Endothelial cell of umbilical vein (primary cell): ENCODE data around the gene LSP1. TPM values are rescaled to one million over a fixed set of nuclear protein-coding genes. Genes with fewer than 3 reads are reported as not detected.

Experiments used
- BruUV-seq: library from RNA; stranded (reverse); fragments of 400-500 nt; replicated peaks from 2 replicates; lab custom pipeline; 2021; lab: Mats Ljungman, UMichigan
- CTCF ChIA-PET: fragments of 300-600, 350-600 bp; sonication (Branson Sonifier 250); formaldehyde crosslinking; loops from one replicate; lab custom pipeline; 2021; ENCODE audit warnings: antibody characterized with exemption, inconsistent platforms; lab: Charles Lee
- POLR2A ChIA-PET: fragments of 300-600, 350-600 bp; sonication (Branson Sonifier 250); formaldehyde crosslinking; loops from one replicate; lab custom pipeline; 2021; ENCODE audit warnings: antibody characterized with exemption, inconsistent platforms; lab: Charles Lee
- DNase-seq: peaks from one replicate; pipeline ENCODE4 v3.0.0-alpha.2; 2011; ENCODE audit warnings: low read depth, low spot score
- FAIRE-seq: peaks from 2 replicates; lab custom pipeline; 2011; peaks lifted over from hg19 to GRCh38; lab: Jason Lieb, UNC
- H2AFZ ChIP-seq: 2 replicates; pipeline ENCODE4 v1.6.0; 2012; ENCODE audit warnings: low read depth, low read length, control low read depth, inconsistent platforms
- H3K27ac ChIP-seq: 2 replicates; pipeline ENCODE4 v1.5.1; 2011; ENCODE audit warnings: low read depth, mild to moderate bottlenecking, control low read depth, low read length, moderate library complexity; ENCODE audit not compliant: insufficient read depth
- H3K27me3 ChIP-seq, 2 experiments: 2 replicates each; pipeline versions ENCODE4 v1.6.0 to v1.6.1; 2011; ENCODE audit warnings: low read length in 2 of 2, mixed read lengths in 1 of 2; ENCODE audit not compliant: control insufficient read depth in 2 of 2, insufficient read depth in 2 of 2
- H3K36me3 ChIP-seq, 2 experiments: 2 replicates in 1 of 2; 3 replicates in 1 of 2; pipeline ENCODE4 v1.5.1; 2011; ENCODE audit warnings: low read length in 2 of 2, mild to moderate bottlenecking in 1 of 2, moderate library complexity in 1 of 2; ENCODE audit not compliant: control insufficient read depth in 2 of 2, insufficient read depth in 2 of 2; ENCODE audit errors: extremely low read depth in 1 of 2
- H3K4me1 ChIP-seq: 3 replicates; pipeline ENCODE4 v1.5.1; 2011; ENCODE audit warnings: mild to moderate bottlenecking, low read length; ENCODE audit not compliant: control insufficient read depth, insufficient read depth; ENCODE audit errors: extremely low read depth
- H3K4me2 ChIP-seq: 2 replicates; pipeline ENCODE4 v1.6.1; 2011; ENCODE audit warnings: low read length, control low read depth, mixed read lengths; ENCODE audit not compliant: insufficient read depth
- H3K4me3 ChIP-seq, 3 experiments: fragments of 200-600 bp in 1 of 3; sonication (generic), shearing (Covaris generic) in 1 of 3; replicated peaks in 1 of 3; 2 replicates each; pipeline ENCODE4 v1.5.1; 2011 to 2016; ENCODE audit warnings: control low read depth in 3 of 3, low read length in 3 of 3, mild to moderate bottlenecking in 2 of 3, inconsistent platforms in 1 of 3, low read depth in 1 of 3, moderate library complexity in 1 of 3; ENCODE audit not compliant: insufficient read depth in 1 of 3
- H3K79me2 ChIP-seq: 2 replicates; pipeline ENCODE4 v1.6.0; 2012; ENCODE audit warnings: low read length, inconsistent platforms; ENCODE audit not compliant: control insufficient read depth, insufficient read depth
- H3K9ac ChIP-seq: replicated peaks from 2 replicates; pipeline ENCODE3; 2011; ENCODE audit warnings: low read length, control low read depth; ENCODE audit not compliant: insufficient read depth; ENCODE audit errors: extremely low read depth
- H3K9me1 ChIP-seq: replicated peaks from 3 replicates; pipeline ENCODE4 v1.6.0; 2011; ENCODE audit warnings: mild to moderate bottlenecking, low read length; ENCODE audit not compliant: control insufficient read depth, insufficient read depth; ENCODE audit errors: extremely low read depth
- H3K9me3 ChIP-seq: replicated peaks from 2 replicates; pipeline ENCODE4 v1.5.1; 2012; ENCODE audit warnings: low read length, inconsistent platforms; ENCODE audit not compliant: control insufficient read depth, insufficient read depth
- H4K20me1 ChIP-seq: replicated peaks from 2 replicates; pipeline ENCODE3; 2011; ENCODE audit warnings: mild to moderate bottlenecking, low read length; ENCODE audit not compliant: control insufficient read depth, insufficient read depth; ENCODE audit errors: extremely low read depth
- EZH2 ChIP-seq: IDR thresholded peaks from 2 replicates; pipeline ENCODE4 v1.6.1; 2012; ENCODE audit warnings: borderline replicate concordance, low read depth, mild to moderate bottlenecking, moderate library complexity, low read length, inconsistent platforms; ENCODE audit not compliant: severe bottlenecking
- GATA2 ChIP-seq: IDR thresholded peaks from 2 replicates; pipeline ENCODE4 v1.7.0; 2011; ENCODE audit warnings: low read depth, mild to moderate bottlenecking, moderate library complexity, mixed read lengths, low read length; ENCODE audit not compliant: insufficient read length, insufficient read depth
- JUN ChIP-seq: IDR thresholded peaks from 2 replicates; pipeline ENCODE4 v1.6.1; 2011; ENCODE audit warnings: borderline replicate concordance, low read depth; ENCODE audit not compliant: insufficient read length, insufficient read depth
- MYC ChIP-seq: IDR thresholded peaks from one replicate; pipeline ENCODE4 v1.6.1; 2011; ENCODE audit warnings: mild to moderate bottlenecking, low read depth, low read length
- POLR2A ChIP-seq: IDR thresholded peaks from 2 replicates; pipeline ENCODE4 v1.6.1; 2012; ENCODE audit warnings: low read depth, mild to moderate bottlenecking, control low read depth, low read length
- POLR2AphosphoS5 ChIP-seq: IDR thresholded peaks from 2 replicates; pipeline ENCODE4 v1.6.1; 2012; ENCODE audit warnings: low read depth, mild to moderate bottlenecking, control low read depth, low read length, moderate library complexity; ENCODE audit not compliant: insufficient read depth
- dilution Hi-C: fragments of 300-500 bp; cut with MboI; formaldehyde crosslinking; loops from one replicate; pipeline ENCODE4 v1.15.0; 2019; ENCODE audit warnings: low sequenced_read_pairs; ENCODE audit not compliant: extremely low pct_ligation_motif_present
- intact Hi-C: fragments of 100-400 bp; cut with micrococcal nuclease; formaldehyde crosslinking; loops from one replicate; pipeline ENCODE4 v1.10.0; 2022
- polyA plus RNA-seq, 4 experiments: library from polyadenylated mRNA; depleted of rRNA in 3 of 4; stranded (reverse) in 3 of 4; unstranded in 1 of 4; fragments of >200 nt; gene quantifications; 2 replicates each; pipeline versions ENCODE4 v1.2.1 to v1.2.3, GENCODE V29; 2011 to 2012; ENCODE audit warnings: missing spikeins in 1 of 4
- total RNA-seq: library from RNA; stranded (reverse); gene quantifications from 2 replicates; pipeline ENCODE4 v1.2.3, GENCODE V29; 2021
- TF ChIP-seq, protein P1 (sequence below), 2 donors: IDR thresholded peaks; 1 replicate in 1 of 2; 2 replicates in 1 of 2; pipeline ENCODE4 v1.5.1; 2011; ENCODE audit warnings: low read length in 2 of 2, mild to moderate bottlenecking in 2 of 2, moderate library complexity in 2 of 2, control low read depth in 1 of 2, inconsistent platforms in 1 of 2, low read depth in 1 of 2; ENCODE audit not compliant: insufficient read depth in 1 of 2; ENCODE audit errors: extremely low read depth in 1 of 2
- TF ChIP-seq, protein P2 (sequence below): IDR thresholded peaks from 2 replicates; pipeline ENCODE4 v1.6.1; 2011; ENCODE audit not compliant: insufficient read depth, insufficient read length

LSP1 gene
- total and polyA plus RNA-seq, 2 donors (not counting 3 experiments of a cell fraction or from before 2014, with no cell fraction given): not detected

DNA sequence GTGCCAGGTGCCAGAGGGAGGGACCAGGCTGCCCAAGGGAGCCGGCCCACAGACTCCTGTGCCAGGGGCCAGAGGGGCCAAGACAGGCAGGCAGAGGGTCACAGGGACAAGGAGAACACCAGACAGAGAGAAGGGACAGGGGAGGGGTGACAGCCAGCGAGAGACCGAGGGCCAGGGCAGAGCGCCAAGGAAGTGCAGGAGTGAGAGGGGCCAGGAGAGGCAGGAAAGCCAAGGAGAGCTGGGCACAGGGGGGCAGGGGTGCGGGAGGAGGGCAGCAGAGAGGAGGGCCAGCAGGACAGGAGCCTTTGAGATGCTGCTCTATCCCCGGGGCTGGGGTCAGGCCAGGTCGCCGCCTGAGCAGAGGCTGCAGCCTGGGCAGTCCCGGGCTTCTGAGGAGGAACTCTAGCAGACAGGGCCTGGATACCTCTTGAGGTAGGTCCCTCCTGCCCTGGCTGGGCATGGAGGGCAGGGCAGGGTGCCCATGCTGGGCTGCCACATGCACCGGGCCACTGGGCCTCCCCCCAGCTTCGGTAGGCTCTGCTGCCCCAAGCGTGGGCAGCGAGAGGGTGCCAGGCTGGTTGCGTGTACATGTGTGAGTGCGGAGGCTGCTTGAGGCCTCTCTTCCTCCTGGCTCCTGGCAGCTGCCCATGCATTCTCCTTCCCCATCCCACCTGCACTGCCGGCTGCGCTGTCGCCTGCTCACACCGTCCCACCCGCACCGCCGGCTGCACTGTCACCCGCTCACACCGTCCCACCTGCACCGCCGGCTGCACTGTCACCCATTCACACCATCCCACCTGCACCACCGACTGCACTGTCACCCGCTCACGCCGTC lies 12.2 kb downstream of the LSP1 start:
- Histone ChIP-seq H3K9me3 (no peaks in the 10 kb centered on the region), H4K20me1 (no peaks in the 10 kb centered on the region), H3K4me3 (no peak overlapping the region), H3K27me3 (no peaks in the 10 kb centered on the region), H2AFZ (no peak overlapping the region), H3K4me1 (peaks cover 12% of the 10 kb centered on the region), H3K79me2 (no peaks in the 10 kb centered on the region), H3K4me2 (no peak overlapping the region), H3K9ac (no peak overlapping the region), H3K36me3 (no peaks in the 10 kb centered on the region), H3K27ac (no peak overlapping the region), H3K9me1 (no peaks in the 10 kb centered on the region)
- TF ChIP-seq POLR2A: no peak
- no peak for TF ChIP-seq MYC
- no peak for TF ChIP-seq POLR2AphosphoS5
- TF ChIP-seq JUN: no peak
- TF ChIP-seq EZH2: no peak
- no peak for TF ChIP-seq GATA2
- TF ChIP-seq, protein P1, sequence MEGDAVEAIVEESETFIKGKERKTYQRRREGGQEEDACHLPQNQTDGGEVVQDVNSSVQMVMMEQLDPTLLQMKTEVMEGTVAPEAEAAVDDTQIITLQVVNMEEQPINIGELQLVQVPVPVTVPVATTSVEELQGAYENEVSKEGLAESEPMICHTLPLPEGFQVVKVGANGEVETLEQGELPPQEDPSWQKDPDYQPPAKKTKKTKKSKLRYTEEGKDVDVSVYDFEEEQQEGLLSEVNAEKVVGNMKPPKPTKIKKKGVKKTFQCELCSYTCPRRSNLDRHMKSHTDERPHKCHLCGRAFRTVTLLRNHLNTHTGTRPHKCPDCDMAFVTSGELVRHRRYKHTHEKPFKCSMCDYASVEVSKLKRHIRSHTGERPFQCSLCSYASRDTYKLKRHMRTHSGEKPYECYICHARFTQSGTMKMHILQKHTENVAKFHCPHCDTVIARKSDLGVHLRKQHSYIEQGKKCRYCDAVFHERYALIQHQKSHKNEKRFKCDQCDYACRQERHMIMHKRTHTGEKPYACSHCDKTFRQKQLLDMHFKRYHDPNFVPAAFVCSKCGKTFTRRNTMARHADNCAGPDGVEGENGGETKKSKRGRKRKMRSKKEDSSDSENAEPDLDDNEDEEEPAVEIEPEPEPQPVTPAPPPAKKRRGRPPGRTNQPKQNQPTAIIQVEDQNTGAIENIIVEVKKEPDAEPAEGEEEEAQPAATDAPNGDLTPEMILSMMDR (IDR thresholded peaks at IDR 0.05; ENCODE audit: extremely low read depth in 1 of 2, insufficient read depth in 1 of 2, low read depth in 1 of 2, low read length in 2 of 2): no peak
- TF ChIP-seq, protein P2, sequence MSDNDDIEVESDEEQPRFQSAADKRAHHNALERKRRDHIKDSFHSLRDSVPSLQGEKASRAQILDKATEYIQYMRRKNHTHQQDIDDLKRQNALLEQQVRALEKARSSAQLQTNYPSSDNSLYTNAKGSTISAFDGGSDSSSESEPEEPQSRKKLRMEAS: no peak
- intact Hi-C loops (no loop called here), dilution Hi-C loops (no loop called here)
- DNase-seq (no peak), FAIRE-seq (no peak)
- POLR2A ChIA-PET: no interaction called here
- no TSS peak for BruUV-seq
- CTCF ChIA-PET: interaction anchor here (3.9 kb wide), 1 partner anchor 17 kb away, joined by 21 read pairs; no protein-coding TSS in a partner anchor
